SU-DHL-6 (cell line): ENCODE results near the gene USB1.

Experiments used
- H2AFZ ChIP-seq: fragments of 200-600 bp; sonication (generic); 2 replicates; pipeline ENCODE4 v1.6.1; 2014; ENCODE audit warnings: low read depth, mild to moderate bottlenecking, moderate library complexity, mixed read lengths, antibody characterized with exemption, low read length; ENCODE audit not compliant: severe bottlenecking
- H3F3A ChIP-seq: fragments of 200-600 bp; shearing (Covaris generic); 2 replicates; pipeline ENCODE4 v1.6.0; 2016; ENCODE audit warnings: antibody characterized with exemption, mild to moderate bottlenecking; ENCODE audit not compliant: insufficient read depth
- H3K27ac ChIP-seq: fragments of 200-600 bp; sonication (generic); 2 replicates; pipeline ENCODE4 v1.5.1; 2016; ENCODE audit warnings: low read depth, mild to moderate bottlenecking, low read length, moderate library complexity, mixed read lengths
- H3K27me3 ChIP-seq: fragments of 200-600 bp; sonication (generic), shearing (Covaris generic); 2 replicates; pipeline ENCODE4 v1.6.0; 2014; ENCODE audit warnings: mild to moderate bottlenecking, low read length
- H3K36me3 ChIP-seq: fragments of 200-600 bp; sonication (generic); 2 replicates; pipeline ENCODE4 v1.6.1; 2014; ENCODE audit warnings: mild to moderate bottlenecking, low read length, mixed read lengths
- H3K4me2 ChIP-seq: fragments of 300-600, 200-600 bp; shearing (Covaris generic), sonication (generic); 2 replicates; pipeline ENCODE4 v1.6.0; 2014; ENCODE audit warnings: low read length, low read depth, mild to moderate bottlenecking; ENCODE audit not compliant: poor library complexity, severe bottlenecking
- H3K4me3 ChIP-seq: fragments of 200-600 bp; sonication (generic); 2 replicates; pipeline ENCODE4 v1.5.1; 2014; ENCODE audit warnings: antibody characterized with exemption, low read length, mild to moderate bottlenecking, mixed read lengths; ENCODE audit not compliant: insufficient read depth, poor library complexity, severe bottlenecking
- H3K79me2 ChIP-seq: fragments of 200-600 bp; sonication (generic); 2 replicates; pipeline ENCODE4 v1.6.1; 2014; ENCODE audit warnings: mild to moderate bottlenecking, low read length, moderate library complexity; ENCODE audit not compliant: insufficient read depth
- H3K9ac ChIP-seq: fragments of 200-600 bp; sonication (generic); 2 replicates; pipeline ENCODE4 v1.7.0; 2014; ENCODE audit warnings: mild to moderate bottlenecking, low read length
- H3K9me2 ChIP-seq: fragments of 200-600 bp; sonication (generic); replicated peaks from 2 replicates; pipeline ENCODE4 v1.6.1; 2014; ENCODE audit warnings: low read length; ENCODE audit not compliant: insufficient read depth
- H3K9me3 ChIP-seq: fragments of 200-600 bp; sonication (generic); 2 replicates; pipeline ENCODE4 v1.6.1; 2014; ENCODE audit warnings: low read length, mixed read lengths; ENCODE audit not compliant: insufficient read depth
- H4K20me1 ChIP-seq: fragments of 200-600 bp; sonication (generic); 2 replicates; pipeline ENCODE4 v1.6.1; 2014; ENCODE audit warnings: low read depth, mild to moderate bottlenecking, antibody characterized with exemption, low read length, moderate library complexity, mixed read lengths
- EZH2phosphoT487 ChIP-seq: fragments of 200-600 bp; sonication (generic), shearing (Covaris generic); conservative IDR thresholded peaks from 2 replicates; pipeline ENCODE4 v1.6.1; 2018; ENCODE audit warnings: mild to moderate bottlenecking, antibody characterized with exemption, low read length, moderate library complexity, mixed read lengths
- TF ChIP-seq, protein P1 (sequence below): fragments of 200-600 bp; sonication (generic); IDR thresholded peaks from one replicate; pipeline ENCODE4 v1.5.1; 2017; ENCODE audit warnings: antibody characterized with exemption, mild to moderate bottlenecking, low read length, moderate library complexity; ENCODE audit not compliant: insufficient read depth, poor library complexity, severe bottlenecking

The USB1 gene

DNA sequence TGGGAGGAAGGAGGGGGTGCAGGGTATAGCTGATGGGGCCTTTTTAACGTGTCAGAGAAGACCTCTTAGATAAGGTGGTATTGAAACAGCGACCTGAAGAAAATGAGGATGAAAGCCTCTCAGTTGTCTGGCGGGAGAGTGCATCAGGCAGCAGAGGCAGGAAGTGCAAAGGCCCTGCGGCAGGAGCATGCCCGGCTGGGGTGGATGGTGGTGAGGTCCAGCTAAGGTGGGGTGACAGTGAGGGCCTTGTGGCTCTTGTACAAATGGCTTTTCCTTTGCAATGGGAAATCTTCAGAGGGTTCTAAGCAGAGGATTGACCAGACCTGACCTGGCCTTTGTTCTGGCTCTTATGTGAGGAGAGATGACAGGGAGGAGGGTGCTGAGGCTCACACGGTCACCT is 35.7 kb downstream of the USB1 start:
- TF ChIP-seq, protein P1, sequence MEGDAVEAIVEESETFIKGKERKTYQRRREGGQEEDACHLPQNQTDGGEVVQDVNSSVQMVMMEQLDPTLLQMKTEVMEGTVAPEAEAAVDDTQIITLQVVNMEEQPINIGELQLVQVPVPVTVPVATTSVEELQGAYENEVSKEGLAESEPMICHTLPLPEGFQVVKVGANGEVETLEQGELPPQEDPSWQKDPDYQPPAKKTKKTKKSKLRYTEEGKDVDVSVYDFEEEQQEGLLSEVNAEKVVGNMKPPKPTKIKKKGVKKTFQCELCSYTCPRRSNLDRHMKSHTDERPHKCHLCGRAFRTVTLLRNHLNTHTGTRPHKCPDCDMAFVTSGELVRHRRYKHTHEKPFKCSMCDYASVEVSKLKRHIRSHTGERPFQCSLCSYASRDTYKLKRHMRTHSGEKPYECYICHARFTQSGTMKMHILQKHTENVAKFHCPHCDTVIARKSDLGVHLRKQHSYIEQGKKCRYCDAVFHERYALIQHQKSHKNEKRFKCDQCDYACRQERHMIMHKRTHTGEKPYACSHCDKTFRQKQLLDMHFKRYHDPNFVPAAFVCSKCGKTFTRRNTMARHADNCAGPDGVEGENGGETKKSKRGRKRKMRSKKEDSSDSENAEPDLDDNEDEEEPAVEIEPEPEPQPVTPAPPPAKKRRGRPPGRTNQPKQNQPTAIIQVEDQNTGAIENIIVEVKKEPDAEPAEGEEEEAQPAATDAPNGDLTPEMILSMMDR: no peak
- no peak for TF ChIP-seq EZH2phosphoT487

DNA sequence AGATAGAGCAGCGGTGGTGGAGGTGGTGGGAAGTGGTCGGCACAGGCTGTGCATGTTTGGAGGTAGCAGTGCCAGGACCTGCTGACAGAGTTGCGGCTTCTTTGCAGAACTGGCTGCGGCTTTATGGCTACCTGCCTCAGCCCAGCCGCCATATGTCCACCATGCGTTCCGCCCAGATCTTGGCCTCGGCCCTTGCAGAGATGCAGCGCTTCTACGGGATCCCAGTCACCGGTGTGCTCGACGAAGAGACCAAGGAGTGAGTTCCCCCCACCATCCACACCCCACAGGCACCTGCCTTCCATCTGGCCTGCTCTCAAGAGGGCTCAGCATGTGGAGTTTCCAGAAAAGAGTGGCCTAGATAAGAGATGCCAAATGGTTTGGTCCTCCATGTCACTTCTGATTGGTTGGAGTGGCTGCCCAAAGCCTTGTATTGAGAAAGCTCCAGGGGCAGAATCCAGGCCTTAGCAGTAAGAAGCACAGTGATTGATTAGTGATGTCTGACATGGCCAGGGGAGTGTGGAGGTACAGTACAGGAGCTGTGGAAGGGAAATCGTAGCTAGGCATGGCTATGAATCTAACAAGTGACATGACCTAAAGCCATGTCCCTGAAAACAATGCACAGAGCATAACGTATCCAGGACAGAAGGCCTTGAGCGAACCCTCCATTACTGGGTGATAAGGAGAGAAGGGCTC is 36.3 kb downstream of the USB1 start:
- no peak overlapping the region for H3K4me3 ChIP-seq
- no peak for TF ChIP-seq EZH2phosphoT487
- TF ChIP-seq, protein P1: no peak
- H3K79me2 ChIP-seq: no peaks in the 10 kb centered on the region
- no peaks in the 10 kb centered on the region for H3K36me3 ChIP-seq
- H3K27me3 ChIP-seq: no peaks in the 10 kb centered on the region
- H3K9me2 ChIP-seq: no peaks in the 10 kb centered on the region
- H3K9me3 ChIP-seq: no peaks in the 10 kb centered on the region
- no peaks in the 10 kb centered on the region for H4K20me1 ChIP-seq
- H3K9ac ChIP-seq: no peak overlapping the region
- no peaks in the 10 kb centered on the region for H3F3A ChIP-seq
- H3K4me2 ChIP-seq: no peak overlapping the region
- no peak overlapping the region for H2AFZ ChIP-seq
- H3K27ac ChIP-seq: no peak overlapping the region

More for the DNA sequence above, 35.7 kb downstream of the USB1 start:
- no peak overlapping the region for H2AFZ ChIP-seq
- no peak overlapping the region for H3K4me3 ChIP-seq
- no peaks in the 10 kb centered on the region for H3K27me3 ChIP-seq
- H3K9ac ChIP-seq: no peak overlapping the region
- no peaks in the 10 kb centered on the region for H3K9me2 ChIP-seq
- H4K20me1 ChIP-seq: no peaks in the 10 kb centered on the region
- H3K9me3 ChIP-seq: no peaks in the 10 kb centered on the region
- no peaks in the 10 kb centered on the region for H3K79me2 ChIP-seq
- H3K27ac ChIP-seq: no peak overlapping the region
- no peaks in the 10 kb centered on the region for H3F3A ChIP-seq
- H3K36me3 ChIP-seq: no peaks in the 10 kb centered on the region
- no peak overlapping the region for H3K4me2 ChIP-seq

DNA sequence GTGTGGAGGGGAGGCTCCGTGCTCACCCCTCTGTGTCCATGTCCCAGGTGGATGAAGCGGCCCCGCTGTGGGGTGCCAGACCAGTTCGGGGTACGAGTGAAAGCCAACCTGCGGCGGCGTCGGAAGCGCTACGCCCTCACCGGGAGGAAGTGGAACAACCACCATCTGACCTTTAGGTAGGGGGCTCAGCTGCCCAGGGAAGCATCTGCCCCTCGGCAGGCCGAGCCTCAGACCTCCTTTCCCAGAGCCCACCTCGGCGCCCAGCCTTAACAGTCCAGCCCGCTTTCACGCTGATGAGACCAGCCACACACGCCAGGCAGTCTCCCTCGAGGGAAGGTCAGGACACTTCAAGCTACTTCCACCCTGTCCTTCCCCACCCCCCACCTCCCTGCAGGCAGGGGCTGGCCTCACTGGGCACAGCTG is 37.0 kb downstream of the USB1 start:
- H3F3A ChIP-seq: no peaks in the 10 kb centered on the region
- TF ChIP-seq, protein P1: no peak
- no peak for TF ChIP-seq EZH2phosphoT487
- no peaks in the 10 kb centered on the region for H3K9me3 ChIP-seq
- H3K4me3 ChIP-seq: no peak overlapping the region
- H3K27me3 ChIP-seq: no peaks in the 10 kb centered on the region
- no peaks in the 10 kb centered on the region for H3K36me3 ChIP-seq
- no peak overlapping the region for H2AFZ ChIP-seq
- no peak overlapping the region for H3K4me2 ChIP-seq
- no peak overlapping the region for H3K9ac ChIP-seq
- no peaks in the 10 kb centered on the region for H3K79me2 ChIP-seq
- H4K20me1 ChIP-seq: no peaks in the 10 kb centered on the region
- no peak overlapping the region for H3K27ac ChIP-seq
- no peaks in the 10 kb centered on the region for H3K9me2 ChIP-seq
